ENCODE measurements around the gene DCAF8. TPM values are rescaled to one million over a fixed set of nuclear protein-coding genes. Genes with fewer than 3 reads are reported as not detected.

DCAF8 gene
- total RNA-seq, 2 experiments from 2014 or later = 86.9 to 94.1 TPM

DNA sequence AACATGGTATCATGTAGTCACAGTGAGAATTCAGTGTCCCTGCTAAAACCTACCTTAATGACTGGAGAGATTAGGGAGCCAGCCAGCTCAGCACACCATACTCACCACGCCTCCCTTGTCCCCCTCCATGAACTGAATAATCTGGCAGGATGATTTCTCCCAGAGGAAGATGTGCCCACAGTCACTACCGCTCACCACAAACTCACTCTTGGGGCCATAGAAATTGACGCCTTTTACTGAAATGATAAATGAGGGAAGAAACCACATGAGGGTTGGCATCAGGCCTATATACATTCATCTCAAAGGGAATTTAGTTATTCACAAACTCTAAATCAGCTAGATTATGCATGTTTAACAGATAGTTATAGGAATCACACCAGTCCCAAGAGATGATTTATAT lies 39.8 kb downstream of the DCAF8 start:
- Mint-ChIP-seq H3K9me3 (no peaks in the 10 kb centered on the region), H3K4me1 (no peaks in the 10 kb centered on the region), H3K27me3 (no peaks in the 10 kb centered on the region), H3K36me3 (peaks cover 7% of the 10 kb centered on the region), H3K4me3 (no peak overlapping the region), H3K27ac (no peak overlapping the region)
- DNase-seq = no peak

DNA sequence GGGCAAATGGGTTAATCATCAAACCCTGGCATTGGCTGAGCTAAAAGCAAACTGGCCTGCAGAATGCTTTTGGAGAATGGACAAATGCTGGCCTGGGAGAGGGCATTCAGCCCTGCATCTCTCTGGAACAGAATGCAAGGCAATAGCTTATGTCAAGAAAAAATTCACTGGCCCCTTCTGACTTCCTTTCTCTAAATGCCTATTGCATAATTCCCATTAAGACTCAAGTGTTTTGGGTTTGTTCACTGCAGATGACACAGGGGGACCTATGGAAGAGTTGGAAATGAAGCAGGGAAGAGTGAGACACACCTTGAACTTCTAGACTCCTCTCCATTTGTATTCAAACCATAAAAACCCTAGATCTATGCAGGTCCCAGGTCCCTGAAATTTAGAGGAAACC lies 41.3 kb downstream of the DCAF8 start:
- Mint-ChIP-seq H3K36me3 (peaks cover 8% of the 10 kb centered on the region), H3K4me1 (no peaks in the 10 kb centered on the region), H3K27me3 (no peaks in the 10 kb centered on the region), H3K9me3 (no peaks in the 10 kb centered on the region), H3K4me3 (no peak overlapping the region), H3K27ac (no peak overlapping the region)
- DNase-seq = no peak

DNA sequence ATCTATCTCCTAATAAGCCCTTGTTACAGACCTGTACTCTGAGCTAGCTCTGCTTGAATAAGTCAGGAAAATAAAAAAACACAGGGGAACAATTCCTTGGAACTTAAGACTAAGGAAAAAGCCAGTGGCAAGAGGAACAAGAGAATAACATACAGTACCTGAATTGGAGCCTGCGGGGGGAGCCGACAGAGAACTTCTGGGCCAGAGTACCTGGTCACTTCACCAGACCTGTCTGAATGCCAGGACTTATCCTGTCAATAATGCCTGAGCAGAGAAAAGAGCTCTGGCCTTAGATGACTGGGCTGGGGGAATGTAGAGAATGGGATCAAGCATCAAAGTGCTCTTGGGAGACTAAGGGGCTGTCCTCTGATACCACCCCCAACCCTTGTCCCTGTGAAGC lies 42.0 kb downstream of the DCAF8 start:
- peaks cover 6% of the 10 kb centered on the region for H3K36me3 Mint-ChIP-seq
- no peak for DNase-seq
- H3K9me3 Mint-ChIP-seq = no peaks in the 10 kb centered on the region
- H3K27ac Mint-ChIP-seq = no peak overlapping the region
- no peak overlapping the region for H3K4me3 Mint-ChIP-seq
- no peaks in the 10 kb centered on the region for H3K4me1 Mint-ChIP-seq
- no peaks in the 10 kb centered on the region for H3K27me3 Mint-ChIP-seq

DNA sequence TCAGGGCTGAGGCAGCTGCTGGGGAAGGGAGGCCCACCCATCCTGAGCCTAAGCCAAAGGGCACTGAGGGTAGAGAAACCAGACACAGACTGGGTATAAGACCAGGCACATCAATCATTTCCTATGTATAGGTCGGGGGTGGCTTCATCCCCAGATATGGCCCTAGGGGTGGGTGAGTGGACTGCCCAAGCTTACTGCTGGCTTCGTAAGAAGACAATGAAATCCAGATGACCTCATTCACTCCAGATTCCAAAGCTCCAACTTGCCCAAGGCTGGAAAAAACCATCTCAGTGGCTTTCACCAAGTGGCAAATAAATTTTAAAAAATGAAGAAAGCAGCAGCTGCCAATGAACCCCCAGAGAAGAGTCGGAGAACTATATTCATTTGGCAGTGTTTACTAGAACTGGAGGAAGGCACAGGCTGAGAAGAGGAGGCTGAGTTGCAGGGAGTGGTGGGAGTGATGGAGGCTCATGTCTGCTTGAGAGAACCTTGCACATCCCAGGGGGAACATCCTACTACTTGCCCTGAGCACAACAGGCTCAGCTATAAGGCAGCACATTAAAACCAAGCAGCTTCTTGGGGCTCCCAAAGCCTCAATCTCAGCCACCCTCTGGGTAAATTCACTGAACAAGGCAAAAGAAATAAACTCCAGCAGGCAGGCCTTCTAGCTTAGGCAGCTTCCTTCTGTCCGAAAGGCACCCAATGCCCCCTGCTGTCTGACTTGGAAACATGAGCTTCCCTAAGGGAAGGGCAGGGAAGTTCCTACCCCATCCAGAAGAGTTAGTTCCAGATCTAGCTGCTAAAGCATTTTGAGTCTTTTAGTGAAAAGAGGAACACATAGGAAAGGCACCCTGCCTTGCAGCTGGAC lies 43.1 kb downstream of the DCAF8 start:
- Mint-ChIP-seq H3K27ac (no peak overlapping the region), H3K4me3 (no peak overlapping the region)
- no peak for DNase-seq

DNA sequence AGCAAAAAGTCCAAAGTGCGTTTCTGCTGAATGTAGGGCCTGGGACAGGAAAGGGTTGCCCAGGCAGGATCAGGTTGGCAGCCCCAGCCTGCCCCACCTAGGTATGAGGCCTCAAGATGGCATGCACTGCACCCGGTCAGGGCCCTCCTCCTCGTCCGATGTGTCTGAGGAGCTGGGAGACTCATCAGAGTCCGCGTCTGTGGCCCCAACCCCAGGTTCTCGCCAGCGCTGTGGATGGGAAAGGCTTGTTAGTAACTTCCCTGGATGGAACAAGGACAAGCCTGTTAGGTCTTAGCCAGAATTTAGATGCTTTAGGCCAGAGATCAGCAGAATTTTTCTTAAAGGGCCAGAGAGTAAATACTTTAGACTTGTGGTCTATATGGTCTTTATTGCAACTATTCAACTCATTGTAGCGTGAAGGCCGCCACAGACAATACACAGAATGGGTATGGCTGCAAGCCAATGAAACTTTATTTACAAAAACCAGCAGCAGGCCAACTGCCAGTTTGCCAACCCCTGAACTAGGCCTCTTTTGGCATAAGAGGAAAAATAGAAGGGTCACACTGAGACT lies 44.8 kb downstream of the DCAF8 start:
- H3K36me3 Mint-ChIP-seq = peaks cover 14% of the 10 kb centered on the region
- no peaks in the 10 kb centered on the region for H3K9me3 Mint-ChIP-seq
- DNase-seq = no peak
- H3K27ac Mint-ChIP-seq = no peak overlapping the region
- H3K4me3 Mint-ChIP-seq = no peak overlapping the region
- no peaks in the 10 kb centered on the region for H3K27me3 Mint-ChIP-seq
- H3K4me1 Mint-ChIP-seq = no peaks in the 10 kb centered on the region

More for the DNA sequence above, 43.1 kb downstream of the DCAF8 start:
- H3K36me3 Mint-ChIP-seq = peaks cover 7% of the 10 kb centered on the region
- no peaks in the 10 kb centered on the region for H3K9me3 Mint-ChIP-seq
- no peaks in the 10 kb centered on the region for H3K27me3 Mint-ChIP-seq
- no peaks in the 10 kb centered on the region for H3K4me1 Mint-ChIP-seq

DNA sequence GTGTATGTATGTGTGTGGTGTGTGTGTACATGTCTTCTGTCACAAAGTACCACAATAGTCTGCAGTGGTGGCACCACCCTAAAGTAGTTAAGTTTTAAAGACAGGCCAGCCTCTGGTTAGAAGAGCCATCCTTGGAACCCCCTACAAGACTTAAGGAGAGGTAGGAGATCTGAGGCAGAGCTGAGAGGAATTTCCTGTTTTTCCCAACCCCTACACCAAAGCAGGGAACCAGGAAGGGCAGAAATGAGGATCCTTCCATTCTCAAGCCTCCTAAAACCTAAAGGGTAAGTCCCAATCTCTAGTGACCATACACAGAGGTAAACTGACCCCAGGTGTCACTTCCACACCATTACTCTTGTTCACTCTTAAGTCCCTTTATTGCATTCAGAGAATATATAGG lies 46.0 kb downstream of the DCAF8 start:
- Mint-ChIP-seq H3K4me3 (no peak overlapping the region), H3K27me3 (no peaks in the 10 kb centered on the region), H3K36me3 (peaks cover 17% of the 10 kb centered on the region), H3K9me3 (no peaks in the 10 kb centered on the region), H3K27ac (peak overlapping the region; percentile 0), H3K4me1 (no peaks in the 10 kb centered on the region)
- DNase-seq = no peak

DNA sequence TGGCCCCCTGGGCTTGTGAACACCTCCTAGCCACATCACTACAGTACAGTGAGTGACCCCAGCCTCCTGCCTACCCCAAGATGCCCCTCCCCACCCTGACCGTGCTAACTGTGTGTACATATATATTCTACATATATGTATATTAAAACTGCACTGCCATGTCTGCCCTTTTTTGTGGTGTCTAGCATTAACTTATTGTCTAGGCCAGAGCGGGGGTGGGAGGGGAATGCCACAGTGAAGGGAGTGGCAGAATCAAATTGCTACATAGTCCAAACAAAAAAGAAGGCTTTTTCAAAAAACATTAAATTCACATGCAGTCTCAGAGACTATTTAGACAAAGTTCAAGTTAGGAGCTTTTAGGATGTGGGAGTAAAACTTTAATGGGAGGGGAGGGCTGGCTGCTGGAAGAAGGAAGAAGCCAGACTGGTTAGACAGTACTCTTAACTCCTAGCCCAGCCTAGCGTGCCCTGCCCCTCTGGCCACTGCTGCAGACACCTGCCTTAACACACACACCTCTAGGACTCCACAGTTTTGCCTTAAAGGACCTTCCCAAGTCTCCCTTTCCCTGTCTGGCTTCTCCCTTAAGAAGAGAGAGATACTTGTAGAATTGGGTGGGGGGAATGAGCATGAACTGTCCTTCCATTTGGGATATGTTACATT lies 47.7 kb downstream of the DCAF8 start:
- Mint-ChIP-seq H3K4me1 (peaks cover 11% of the 10 kb centered on the region), H3K27ac (no peak overlapping the region), H3K4me3 (no peak overlapping the region), H3K27me3 (no peaks in the 10 kb centered on the region), H3K9me3 (no peaks in the 10 kb centered on the region), H3K36me3 (peaks cover 19% of the 10 kb centered on the region)
- no peak for DNase-seq

DNA sequence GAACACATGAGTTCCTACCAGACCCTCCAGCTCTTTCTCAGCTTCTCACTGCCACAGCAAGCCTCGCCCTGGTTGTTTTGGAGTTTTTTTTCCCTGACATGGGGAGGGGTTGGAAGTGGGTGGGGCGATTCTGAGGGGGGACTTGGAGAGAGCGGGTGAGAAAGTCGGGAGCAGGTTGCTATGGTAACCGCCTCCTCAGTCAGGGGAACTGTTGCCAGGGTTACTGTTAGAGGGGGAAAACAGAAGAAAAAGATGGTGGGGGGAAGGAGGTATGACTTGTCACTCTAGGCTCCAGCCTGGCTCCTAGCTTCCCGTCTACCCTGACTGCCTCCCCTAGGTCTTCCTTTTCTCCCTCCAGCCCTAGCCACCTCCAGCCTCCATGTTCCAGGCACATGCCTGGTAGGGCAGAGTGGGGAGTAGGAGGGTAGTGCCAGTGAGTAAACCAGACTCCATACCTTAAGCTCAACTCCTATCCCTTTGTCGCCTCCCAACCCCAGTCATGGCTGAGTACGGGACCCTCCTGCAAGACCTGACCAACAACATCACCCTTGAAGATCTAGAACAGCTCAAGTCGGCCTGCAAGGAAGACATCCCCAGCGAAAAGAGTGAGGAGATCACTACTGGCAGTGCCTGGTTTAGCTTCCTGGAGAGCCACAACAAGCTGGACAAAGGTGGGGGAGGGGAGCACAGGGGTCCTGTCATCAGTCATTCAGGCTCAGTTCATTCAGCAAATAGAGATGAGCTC lies 51.1 kb downstream of the DCAF8 start:
- peak overlapping the region; percentile 4 for H3K27ac Mint-ChIP-seq
- H3K36me3 Mint-ChIP-seq = peaks cover 29% of the 10 kb centered on the region
- peaks cover 38% of the 10 kb centered on the region for H3K4me1 Mint-ChIP-seq
- H3K4me3 Mint-ChIP-seq = no peak overlapping the region
- no peaks in the 10 kb centered on the region for H3K9me3 Mint-ChIP-seq
- no peaks in the 10 kb centered on the region for H3K27me3 Mint-ChIP-seq
- no peak for DNase-seq

DNA sequence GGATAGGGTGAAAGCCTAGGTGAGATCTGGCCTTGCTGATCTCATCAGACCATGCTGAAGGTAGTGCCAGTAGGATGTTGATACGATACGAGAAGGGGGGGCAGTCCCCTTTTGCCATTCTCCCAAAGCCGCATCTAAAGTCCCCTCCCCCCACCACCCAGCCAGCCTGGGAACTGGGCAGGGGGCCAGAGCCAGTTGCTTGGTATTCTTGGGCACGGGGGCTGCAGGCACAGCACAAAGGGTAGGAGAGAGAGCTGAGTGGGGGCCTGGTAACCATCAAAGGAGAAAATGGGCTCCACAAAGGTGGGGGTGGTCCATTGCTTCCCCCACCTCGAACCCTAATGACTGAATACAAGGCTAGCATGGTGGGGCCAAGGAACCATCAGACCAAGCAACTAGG lies 51.8 kb downstream of the DCAF8 start:
- no peak for DNase-seq
- peak overlapping the region; percentile 36 for H3K27ac Mint-ChIP-seq
- no peaks in the 10 kb centered on the region for H3K27me3 Mint-ChIP-seq
- H3K4me3 Mint-ChIP-seq = no peak overlapping the region
- H3K4me1 Mint-ChIP-seq = peaks cover 41% of the 10 kb centered on the region
- H3K36me3 Mint-ChIP-seq = peaks cover 29% of the 10 kb centered on the region
- no peaks in the 10 kb centered on the region for H3K9me3 Mint-ChIP-seq

DNA sequence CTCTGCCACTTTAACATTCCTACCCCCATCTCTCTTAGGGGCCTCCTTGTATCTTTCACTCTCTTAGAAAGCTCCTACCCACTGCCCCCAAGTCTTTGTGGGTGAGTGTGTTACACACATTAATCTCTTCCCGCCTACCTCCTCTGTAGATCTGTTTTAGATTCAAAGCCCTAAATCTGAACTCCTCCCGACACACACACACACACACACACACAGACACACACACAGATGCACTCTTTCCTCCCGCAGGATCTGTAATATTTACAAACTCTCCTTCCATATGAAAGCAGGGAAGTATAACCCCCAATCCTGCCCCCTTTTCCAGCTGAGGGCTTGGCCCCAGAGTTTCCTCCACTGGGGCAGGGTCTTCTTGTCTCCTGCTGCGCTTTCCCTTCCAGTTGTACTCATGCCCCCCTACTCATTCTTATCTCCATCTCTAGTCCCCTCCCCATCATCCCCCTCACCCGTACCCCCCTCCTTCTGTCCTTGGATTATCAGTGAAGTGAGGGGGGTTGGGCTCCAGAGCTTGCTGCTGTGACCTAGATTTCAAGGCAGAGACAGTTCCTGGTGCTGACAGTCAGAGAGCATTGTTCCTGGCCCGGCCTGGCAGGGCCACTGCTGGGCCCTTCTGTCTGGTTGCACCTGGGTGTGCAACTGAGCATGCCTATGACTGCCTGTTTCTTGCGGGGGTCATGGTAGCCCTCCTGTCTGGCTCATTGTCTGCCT lies 52.9 kb downstream of the DCAF8 start:
- no peak for DNase-seq
- Mint-ChIP-seq H3K9me3 (no peaks in the 10 kb centered on the region), H3K4me3 (no peak overlapping the region)

DNA sequence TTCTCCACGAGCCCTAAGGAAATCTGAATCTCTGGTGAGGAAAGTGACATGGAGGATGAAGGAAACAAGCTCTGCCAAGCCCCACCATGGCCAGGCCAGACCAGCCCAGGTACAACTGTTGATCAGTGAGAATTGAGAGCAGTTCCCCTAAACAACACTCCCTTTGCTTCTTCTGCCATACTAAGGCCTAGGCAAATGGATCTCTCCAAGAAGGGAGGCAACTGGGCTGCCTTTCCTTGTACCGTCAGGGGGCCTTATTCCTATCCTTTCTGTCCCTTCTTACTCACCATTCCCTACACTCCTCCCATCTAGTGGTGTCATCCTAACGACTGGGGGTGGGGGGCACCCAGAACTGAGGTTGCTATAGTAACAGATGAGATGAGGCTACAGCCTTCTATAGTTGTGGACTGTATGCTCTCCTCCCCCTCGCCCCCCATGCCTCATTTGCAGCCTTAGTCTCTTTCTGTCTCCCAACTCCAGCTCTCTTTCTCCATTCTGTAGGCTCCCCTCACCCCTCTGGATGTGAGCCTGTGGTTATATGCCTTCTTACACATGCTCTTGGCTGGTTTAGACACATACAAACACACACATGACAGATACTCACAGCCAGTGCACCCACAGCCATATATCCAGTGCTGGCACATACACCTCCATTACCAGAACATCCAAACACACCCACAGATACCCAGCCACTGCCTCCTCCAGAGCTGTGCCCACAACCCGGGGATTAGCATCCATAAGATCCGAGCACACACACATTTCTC lies 53.6 kb downstream of the DCAF8 start:
- no peak overlapping the region for H3K4me3 Mint-ChIP-seq
- H3K27me3 Mint-ChIP-seq = no peaks in the 10 kb centered on the region
- H3K4me1 Mint-ChIP-seq = peaks cover 46% of the 10 kb centered on the region
- H3K36me3 Mint-ChIP-seq = peaks cover 28% of the 10 kb centered on the region
- DNase-seq = no peak
- H3K9me3 Mint-ChIP-seq = no peaks in the 10 kb centered on the region
- H3K27ac Mint-ChIP-seq = peak overlapping the region; percentile 27

More for the DNA sequence above, 52.9 kb downstream of the DCAF8 start:
- no peaks in the 10 kb centered on the region for H3K27me3 Mint-ChIP-seq
- peaks cover 30% of the 10 kb centered on the region for H3K36me3 Mint-ChIP-seq
- H3K4me1 Mint-ChIP-seq = peaks cover 44% of the 10 kb centered on the region
- peak overlapping the region; percentile 27 for H3K27ac Mint-ChIP-seq

DNA sequence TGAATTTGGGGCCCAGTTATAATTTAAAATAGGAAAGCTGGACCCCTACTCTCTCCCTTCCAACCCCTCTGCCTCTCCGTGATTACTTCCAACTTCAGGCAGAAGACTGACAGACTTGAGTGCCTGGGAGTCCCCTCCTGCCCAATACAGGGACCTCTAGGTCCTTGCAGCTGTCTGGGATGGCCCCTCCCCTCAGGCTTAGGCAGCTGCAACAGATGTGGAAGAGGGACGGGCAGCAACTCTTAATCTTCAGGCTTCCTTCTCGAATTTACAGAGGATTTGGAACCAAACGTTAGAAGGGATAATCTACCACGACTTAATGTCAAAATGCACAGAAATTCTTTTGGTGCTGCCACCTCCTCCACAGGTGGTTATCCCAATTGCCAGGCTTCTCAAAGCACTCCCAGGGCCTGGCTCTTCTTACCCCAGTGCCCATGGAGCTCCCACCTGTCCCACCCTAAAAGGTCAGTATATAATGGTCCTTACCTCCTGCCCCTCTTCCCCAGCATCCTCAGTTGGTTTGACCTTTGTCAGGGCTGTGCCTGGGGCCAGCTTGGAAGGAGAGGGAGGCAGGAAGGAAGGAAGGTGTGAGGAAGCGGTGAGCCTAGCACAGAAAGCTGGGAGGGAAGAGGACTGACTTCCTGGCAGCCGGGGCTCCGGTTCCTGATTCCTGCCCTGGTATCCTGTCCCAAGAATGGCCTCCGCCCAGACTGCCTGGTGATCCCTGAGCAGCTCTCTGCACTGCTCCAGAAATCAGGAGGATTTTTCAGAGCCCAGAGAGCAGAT lies 54.4 kb downstream of the DCAF8 start:
- H3K27ac Mint-ChIP-seq = no peak overlapping the region
- H3K9me3 Mint-ChIP-seq = no peaks in the 10 kb centered on the region
- H3K4me1 Mint-ChIP-seq = peaks cover 46% of the 10 kb centered on the region

DNA sequence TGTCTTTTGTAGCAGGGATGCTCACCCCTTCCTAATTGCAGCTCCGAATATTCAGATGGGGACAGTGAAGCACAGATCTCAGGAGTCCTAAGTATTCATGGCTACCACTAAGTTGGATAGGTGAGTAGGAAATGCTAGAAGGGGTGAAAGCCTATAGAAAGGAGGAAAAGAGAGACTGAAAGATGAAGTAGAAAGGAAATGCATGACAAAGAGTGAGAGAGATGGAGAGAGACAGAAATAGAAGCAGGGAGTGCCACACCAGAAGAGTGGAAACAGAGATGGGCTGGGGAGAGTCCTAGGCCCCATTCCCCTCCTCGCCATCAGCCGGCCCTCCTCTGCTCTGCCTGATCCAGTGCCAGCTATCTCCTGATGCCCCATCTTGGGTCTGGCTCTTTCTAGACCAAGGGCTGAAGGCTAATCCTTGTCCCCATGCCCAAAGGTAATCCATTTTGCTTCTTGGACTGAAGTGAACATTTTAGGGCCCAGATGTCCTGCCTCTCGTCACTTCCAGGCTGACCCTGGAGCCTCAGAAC lies 55.2 kb downstream of the DCAF8 start:
- no peaks in the 10 kb centered on the region for H3K9me3 Mint-ChIP-seq
- no peaks in the 10 kb centered on the region for H3K27me3 Mint-ChIP-seq
- DNase-seq = no peak
- peaks cover 22% of the 10 kb centered on the region for H3K36me3 Mint-ChIP-seq
- H3K4me3 Mint-ChIP-seq = peak overlapping the region; percentile 87
- peak overlapping the region; percentile 78 for H3K27ac Mint-ChIP-seq
- peaks cover 46% of the 10 kb centered on the region for H3K4me1 Mint-ChIP-seq

More for the DNA sequence above, 54.4 kb downstream of the DCAF8 start:
- H3K27me3 Mint-ChIP-seq = no peaks in the 10 kb centered on the region
- DNase-seq = no peak
- H3K36me3 Mint-ChIP-seq = peaks cover 24% of the 10 kb centered on the region
- H3K4me3 Mint-ChIP-seq = no peak overlapping the region

Measured in activated naive CD8-positive, alpha-beta T cell treated with anti-CD3 and anti-CD28 coated beads for 36 hours (primary cell).